KG1 (cell line): ENCODE results near the gene ZBTB7C.

Experiments used
- DNase-seq: peaks from one replicate; lab custom pipeline; 2025; lab: John Stamatoyannopoulos, UW

ZBTB7C gene

DNA sequence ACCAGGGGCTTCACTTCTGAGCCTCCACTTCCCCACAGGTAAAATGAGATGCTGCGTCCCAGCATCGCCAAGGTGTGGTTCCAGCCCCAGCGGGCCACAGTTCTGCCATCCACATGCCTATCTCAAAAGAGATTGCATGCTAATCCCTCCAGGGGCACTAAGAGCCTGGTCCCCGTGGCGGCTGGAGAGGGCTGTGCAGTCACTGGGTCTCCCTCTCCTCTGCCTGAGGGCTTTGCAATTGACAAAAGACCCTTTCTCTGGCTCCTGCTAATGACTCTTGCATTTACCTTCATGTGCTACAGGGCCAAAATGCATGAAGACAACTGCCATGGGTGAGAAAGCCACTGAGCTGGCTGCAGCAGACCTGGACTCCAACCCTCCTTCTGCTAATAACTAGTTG, 18.5 kb downstream of the ZBTB7C start:
- DNase-seq = no peak

DNA sequence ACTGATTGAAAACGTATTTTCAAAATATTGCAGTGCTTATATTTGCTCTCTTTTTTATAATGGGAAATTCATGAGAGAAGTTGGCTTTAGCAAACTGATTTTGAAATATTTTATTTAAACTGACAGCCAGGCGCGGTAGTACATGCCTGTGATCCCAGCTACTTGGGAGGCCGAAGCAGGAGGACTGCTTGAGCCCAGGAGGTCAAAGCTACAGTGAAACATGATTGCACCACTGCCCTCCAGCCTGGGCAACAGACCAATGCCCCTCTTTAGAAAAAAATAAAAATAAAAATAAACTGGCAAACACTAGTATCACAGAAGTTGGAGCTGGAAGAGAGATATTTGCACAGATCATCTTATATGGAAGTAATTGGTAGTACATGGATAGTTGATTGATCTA, 20.7 kb downstream of the ZBTB7C start:
- no peak for DNase-seq

DNA sequence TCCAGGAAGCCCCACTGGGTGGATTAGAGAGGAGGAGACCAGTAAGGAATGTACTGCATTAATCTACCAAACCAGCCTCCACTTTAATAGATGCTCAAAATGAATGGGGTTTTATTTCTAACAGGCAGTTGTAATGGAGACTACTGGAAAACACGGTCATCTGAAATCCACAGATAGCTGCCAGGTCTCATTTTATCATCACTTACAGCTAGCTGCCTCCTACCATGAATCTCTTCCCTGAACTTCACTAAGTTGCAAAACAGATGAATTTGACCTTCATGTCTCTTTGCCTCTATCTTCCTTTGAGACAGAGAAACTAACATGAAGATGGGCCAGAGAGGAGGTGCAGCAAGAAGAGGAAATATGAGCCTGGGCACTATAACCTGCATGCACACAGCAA, 21.9 kb downstream of the ZBTB7C start:
- DNase-seq = no peak

DNA sequence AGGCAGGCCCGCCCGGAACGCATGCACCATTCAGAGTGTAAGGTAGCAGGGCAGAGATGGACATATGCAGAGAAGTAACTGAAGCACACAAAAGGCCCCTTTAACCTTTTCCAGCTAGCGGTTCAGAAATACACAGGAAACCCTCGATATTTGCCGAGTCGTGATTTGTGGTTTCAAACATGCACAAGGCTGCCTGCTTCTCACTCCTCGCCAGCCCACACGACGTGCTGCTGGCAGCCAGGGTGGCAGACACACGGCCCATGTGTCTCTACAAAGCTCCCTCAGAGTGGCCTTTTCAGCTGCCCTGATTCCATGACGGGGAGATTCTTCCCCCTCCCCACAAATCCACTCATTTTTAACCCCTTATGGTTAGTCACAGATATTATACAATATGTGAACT, 23.6 kb downstream of the ZBTB7C start:
- no peak for DNase-seq

DNA sequence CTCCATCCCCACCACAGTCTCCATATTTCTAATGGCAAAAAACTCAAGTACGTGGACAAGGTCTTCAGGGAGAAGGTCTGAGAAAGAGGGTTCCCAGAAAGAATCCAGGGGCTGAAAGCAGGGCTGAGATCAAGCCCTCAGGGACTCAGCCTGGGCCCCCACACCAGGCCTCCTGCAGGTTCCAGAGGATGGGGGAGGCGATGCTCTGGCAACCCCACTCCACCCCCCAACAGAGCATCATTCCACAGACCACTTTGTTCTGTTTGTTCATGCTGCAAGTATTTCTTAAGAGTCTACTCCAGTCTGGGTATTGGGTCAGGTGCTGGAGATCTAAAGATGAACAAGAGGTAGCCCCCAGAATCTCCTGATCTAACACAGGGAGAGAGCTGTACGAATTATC, 32.2 kb downstream of the ZBTB7C start:
- no peak for DNase-seq

DNA sequence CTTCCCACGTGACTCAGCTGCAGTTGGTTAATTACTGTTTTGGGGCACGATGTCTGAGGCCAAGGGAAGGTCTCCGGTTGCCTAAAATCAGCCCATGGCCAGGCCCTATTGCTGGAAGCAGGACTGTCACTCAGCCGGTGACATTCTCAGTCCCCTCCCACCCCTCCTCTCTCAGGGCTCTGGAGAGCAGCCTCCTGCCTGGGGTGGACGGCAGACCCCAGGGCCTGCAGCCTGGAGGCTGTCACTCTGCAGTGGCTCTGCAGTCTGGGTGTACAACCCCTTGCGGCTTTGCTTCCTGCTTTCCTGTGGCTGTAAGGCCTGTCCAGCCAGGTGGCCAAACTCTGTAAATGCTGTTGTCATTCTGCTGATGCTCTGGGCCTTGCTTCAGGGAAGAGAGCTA, 32.8 kb downstream of the ZBTB7C start:
- no peak for DNase-seq

DNA sequence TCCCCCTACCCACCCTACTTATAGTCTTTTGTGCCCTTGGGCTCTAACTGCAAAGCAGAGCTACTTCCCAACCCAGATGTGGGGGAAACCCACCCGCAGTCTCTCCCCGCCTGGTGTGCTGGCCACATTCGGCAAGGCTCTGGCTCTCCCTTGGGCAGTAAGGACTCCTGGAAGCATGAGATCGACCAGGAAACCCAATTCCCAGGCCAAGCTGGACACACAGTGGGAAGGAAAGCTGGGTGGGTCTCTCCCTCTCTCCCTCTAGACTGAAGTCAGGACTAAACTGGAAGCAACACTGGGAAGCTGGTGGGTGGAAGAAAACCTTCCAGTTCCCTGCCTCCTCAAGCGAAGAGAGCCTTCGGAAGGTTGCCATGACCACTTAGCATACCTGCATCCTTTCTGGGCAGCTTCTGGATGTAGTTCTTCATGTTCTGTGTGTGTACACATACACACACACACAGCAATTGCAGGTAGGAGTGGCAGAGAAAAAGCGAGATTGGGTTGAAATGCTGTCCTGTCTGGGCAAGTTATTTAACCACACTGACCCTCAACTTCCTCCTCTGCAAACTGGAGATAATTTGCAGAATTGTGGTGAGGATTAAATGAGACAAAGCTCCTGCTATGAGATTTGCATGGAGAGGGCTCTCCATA, 33.9 kb downstream of the ZBTB7C start:
- no peak for DNase-seq

DNA sequence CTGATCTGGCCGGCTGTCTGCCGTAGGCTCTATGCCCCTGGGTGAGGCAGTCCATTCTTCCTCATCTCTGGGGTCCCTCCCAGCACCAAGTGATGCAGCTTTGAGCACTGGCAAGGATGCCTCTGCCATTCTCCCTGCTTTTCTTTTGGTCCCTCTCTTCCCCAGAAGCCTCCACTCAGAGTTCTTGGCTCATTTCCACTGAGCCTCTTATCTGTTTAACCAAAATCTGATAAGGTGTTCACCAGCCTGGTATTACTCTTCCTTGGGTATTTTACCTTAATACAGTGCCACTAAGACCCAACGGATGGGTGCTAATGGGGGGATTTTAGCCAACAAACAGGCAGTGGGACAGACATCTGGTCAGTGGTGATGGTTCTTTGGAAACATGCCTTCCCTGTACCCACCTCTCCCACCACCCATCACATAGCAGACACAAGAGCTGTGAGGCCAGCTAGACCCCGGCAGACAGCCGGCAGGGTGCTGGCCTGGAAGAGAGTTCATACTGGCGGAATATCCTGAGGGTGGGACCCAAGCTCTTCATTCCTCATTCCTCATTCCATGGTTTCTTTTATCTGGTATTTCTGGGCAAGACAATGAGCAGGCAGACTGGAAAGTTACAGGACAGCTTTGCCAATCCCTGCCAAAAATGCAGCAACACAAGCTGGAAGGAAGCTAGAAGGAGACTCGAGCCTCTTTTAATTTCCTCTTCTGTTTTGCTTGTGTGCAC, 34.6 kb downstream of the ZBTB7C start:
- DNase-seq = no peak

DNA sequence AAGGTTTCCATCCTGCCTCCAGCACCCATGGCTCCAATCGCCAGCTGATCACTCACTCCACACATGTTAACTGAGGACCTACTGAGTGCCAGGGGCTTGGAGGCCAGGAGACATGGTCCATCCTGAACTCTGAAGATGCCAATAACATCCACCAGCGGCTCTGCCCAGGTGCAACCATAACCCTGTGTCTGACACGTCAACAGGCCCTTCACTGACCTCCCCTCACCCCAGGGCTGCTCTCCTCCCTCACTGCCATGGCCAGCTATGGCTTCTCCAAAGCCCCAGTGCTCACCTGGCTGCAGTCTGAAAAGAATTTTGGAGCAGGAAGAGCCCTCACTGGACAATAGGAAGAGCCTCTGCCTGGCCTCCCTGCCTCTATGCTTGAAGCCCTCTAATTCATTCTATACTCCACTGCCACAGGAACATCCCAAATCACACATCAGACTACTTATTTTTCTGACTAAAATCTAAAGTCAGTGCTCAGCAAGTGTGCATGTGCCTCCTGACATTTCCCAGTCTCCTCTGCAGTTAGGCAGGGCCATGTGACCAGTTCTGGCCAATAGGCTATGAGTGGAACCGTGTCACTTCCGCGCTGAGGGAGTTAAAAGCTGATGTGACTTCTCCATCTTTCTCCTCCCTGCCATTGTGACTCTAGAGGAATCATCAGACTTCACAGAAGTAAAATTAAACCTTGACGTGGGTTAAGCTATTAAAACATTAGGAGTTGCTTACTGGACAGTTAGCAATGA, 37.2 kb downstream of the ZBTB7C start:
- DNase-seq = no peak

DNA sequence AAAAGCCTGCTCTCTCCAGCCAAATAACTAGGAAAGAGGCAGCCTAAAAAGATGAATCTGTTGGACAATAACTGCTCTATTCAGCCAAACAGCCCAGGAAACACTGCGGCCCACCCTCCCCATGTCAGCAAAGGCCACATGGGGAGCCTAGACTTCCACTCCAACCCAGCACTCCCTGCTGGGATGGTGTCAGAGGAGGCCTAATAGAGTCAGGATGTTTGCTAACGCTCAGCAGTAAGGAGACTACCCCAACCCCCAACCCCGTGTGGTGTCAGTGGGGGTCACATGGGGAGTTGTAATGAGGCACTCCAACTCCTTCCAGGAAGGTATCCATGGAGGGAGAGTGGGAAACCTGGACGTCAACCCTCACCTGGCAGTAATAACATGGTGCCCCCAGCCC, 41.6 kb downstream of the ZBTB7C start:
- DNase-seq = no peak

DNA sequence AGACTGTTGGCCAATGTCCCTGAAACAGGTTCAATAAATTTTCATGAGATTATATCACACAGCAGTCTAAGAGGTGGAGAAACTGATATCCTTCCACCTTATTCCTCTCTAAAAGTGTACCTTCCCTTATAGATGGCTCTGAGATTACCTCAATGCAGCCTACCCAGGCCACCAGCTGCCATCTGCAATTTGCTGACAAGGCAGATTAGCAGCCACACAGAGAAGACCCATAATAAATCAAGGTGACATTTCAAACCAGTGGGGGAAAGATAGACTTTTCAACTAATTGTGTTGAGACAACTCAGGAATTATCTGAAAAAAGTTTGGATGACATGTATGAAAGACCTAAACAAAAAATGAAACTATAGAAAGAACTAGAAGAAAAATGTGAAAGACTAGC, 43.2 kb downstream of the ZBTB7C start:
- DNase-seq = no peak

DNA sequence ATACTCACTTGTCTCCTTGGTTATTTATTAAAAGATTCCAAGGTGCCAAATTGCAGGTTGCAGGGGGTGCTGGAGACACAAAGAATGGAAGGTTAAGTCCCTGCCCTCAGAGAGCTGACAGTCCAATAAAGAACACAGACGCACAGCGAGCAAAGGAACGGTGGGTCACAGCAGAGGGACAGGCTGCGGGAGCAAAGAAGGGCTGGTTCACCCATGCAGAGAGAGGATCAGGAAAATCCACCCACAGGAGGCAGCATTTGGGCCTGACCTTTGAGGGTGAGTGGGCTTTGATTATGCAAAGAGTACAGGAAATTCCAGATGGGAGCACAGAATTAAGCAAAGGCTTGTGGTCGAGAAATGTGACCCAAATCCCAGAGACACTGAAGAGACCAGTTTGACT, 45.0 kb downstream of the ZBTB7C start:
- no peak for DNase-seq

DNA sequence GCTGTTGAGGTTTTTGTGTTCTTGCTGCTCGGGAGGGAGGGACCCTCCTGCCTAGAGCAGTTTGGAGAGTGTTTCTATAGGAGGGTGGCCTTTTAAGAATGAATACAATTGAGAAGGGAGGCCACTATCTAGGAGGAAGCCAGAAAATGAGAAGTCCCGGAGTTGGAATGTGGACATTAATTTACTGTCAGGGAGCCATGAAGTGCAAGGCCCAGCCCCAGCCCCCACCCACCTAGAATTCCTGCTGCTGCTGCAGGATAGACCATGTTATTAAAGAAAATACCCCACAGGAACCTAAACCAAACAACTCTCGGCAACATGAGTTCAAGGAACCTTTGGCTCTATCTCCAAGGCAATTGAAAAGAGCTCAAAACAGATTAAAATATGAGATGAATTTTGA, 46.0 kb downstream of the ZBTB7C start:
- DNase-seq = no peak

DNA sequence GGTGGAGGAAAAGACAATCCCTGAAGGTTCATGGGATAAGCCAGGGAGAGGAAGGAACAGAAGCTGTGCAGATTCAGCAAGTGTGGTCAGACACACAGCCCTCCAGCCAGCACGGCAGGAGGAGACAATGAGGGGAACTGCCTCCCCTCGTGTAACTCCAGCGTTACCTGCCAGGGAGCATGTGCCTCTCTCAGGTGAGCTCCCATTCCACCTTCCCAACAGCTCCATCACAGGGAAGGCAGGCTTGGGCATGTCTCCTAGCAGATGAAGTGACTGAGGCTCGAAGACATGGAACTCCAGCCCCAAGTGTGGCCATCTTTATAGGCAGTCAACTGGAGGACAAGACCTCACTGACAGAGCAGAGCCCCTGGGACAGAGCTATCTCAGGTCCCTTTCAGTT, 47.4 kb downstream of the ZBTB7C start:
- DNase-seq = no peak

DNA sequence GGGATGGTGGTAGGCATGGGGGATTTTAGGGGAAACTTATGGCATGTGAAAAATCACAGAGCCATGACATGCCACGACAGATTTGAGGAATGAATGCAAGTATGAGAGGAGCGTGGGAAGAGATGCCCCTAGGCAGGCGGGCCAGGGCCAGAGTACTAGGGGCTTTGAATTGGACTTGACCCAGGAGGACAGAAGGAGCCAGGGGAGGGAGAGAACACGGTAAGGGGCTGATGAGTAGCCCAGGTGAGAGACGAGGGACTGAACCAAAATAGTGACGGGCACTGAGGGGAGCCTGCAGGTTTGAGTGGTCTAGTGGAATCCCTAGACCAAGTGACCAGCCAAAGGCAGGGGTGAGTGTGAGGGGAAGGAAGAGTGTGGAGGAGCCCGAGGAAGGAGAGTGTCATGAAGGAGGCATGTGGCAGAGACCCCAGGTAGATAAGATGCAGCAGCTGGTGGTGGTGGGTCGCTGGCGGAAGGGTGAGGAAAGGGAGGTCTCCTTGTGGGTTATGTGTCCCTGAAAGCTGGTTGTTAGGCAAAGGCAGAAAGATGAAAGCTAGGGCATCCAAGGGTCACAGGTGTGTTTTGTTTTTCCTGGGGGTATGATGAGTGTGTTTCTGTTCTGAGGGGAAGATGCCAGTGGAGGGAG, 48.7 kb downstream of the ZBTB7C start:
- no peak for DNase-seq

DNA sequence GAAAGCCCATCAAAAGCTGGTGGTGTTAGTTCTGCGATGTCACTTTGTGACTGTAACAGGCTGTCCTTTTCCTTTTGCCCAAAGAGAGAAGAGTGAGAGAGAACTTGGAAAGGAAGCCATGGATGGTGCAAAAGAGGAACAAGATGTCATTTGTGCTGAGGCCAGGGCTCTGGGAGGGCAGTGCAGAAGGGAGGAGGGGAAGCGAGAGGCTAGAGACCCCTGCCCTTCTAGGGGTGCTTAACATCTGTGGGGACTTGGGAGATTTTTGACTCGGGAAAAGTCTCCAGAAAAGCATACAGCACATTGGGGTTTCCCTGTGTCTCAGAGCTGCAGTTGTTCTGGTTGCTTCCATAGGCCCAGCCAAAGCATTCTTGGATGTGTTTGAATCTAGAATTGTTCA, 49.6 kb downstream of the ZBTB7C start:
- DNase-seq = no peak

DNA sequence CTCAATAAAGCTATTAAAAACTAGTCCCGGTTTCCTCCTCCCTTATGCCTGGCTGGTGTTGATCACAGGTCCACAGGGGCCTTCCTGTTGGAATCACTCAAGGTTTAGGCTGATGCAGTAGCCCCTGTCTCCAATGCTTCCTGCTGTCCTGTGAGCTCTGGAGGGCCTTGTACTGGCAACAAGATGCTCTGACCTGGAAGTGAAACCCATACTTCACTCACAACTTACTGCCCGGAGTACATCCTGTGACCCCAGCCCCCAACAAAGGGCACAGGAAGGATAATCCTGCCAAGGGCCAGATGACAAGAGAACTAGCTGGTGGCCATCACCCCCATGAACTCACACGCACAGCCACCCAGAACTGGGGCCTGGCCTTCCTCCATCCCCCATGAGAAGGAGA, 50.3 kb downstream of the ZBTB7C start:
- DNase-seq = no peak

DNA sequence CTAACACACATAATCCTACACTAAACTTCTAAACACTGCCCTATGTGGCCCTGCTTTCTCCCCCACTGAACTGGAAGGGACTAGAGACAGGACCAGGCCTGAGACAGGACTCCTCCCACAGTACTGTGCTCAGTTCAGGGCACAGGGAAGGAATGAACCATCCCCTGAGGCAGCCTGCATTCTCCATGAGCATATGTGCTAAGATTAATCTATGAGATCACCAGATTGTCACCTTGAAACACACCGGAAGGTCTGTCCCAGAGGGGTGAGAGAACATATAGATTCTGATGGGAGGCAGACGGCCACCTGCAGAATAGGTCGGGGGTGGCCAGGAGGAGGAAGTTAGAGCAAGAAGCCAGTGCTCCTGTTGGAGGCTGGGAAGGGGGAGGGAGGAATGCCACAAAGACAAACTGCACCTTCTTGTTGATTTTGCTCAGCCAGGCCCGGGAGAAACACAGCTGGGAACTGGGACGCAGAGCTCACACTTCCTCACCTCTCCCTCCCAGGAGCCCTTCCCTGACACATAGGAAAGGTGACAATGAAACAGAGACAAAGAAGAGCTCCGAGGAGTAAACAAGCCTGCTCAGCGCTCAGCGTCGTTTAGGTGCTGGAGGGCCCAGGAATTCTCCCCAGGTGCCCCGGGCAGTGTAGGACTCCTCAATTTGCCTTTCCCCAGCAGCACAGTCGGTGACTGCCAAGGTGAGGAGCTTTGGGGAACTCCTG, 52.1 kb downstream of the ZBTB7C start:
- DNase-seq = no peak

DNA sequence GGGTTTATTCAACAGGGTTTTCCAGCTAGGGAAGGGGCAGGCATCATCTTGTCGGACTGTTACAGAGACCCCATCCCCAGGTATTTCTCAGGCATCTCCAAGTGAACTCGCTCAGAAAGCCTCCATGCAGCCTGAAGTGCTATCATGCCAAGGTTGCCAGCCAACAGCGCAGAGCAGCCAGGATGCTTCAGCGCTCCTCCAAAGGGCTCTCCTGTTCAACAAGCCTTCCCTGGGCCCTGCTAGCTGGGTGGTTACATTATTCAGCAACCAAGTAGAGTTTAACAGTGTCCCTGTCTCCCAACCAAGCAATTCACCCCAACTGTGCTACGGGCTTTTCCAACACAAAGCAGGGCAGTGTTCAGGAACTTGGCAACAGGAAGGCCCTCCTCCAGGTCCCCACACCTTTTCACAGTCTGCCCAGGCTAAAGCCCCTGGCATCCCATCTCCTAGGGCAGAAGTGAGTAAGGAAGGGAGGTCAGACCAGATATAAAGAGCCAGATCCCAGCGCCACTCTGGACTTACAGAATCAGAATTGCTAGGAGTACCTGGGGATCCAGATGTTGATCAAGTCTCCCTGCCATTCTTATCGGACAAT, 52.9 kb downstream of the ZBTB7C start:
- no peak for DNase-seq

DNA sequence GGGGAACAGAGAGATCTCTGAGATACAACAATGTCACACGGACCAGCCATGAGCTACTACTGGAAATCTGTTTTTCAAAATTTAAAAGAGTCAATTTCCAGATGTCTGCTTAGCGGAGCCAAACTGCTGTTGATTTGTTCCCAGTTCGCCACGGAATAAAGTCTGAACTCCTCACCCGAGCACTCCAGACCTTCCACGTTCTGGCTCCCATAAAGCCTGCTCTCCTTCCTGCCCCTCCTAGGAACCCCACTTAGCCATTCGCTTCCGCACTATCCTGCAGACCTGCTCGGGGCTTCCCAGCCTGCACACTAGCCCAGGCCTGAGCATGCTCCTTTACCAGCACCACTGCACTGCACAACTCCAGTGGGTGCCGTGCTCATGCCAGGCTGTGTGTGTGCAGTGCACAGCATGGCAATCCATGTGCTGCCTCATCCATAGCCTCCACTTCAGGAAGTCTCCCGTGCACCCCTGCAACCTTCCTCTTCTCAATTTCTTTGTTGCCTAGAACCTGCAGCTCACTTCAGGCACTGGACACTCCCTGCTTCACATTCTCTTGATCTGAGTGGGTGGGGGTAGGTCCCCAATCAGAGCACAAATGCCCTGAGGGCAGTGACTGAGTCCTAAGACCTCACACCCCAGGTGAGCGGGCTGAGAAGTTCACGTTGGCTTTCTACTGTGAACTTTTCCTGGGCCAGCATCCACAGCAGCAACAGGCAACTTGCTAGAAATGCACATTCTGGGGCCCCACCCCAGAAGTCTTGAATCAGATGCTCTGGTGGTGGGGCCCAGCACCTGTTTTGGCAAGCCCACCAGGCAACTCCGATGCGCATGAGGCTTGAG, 53.7 kb downstream of the ZBTB7C start:
- DNase-seq = no peak

DNA sequence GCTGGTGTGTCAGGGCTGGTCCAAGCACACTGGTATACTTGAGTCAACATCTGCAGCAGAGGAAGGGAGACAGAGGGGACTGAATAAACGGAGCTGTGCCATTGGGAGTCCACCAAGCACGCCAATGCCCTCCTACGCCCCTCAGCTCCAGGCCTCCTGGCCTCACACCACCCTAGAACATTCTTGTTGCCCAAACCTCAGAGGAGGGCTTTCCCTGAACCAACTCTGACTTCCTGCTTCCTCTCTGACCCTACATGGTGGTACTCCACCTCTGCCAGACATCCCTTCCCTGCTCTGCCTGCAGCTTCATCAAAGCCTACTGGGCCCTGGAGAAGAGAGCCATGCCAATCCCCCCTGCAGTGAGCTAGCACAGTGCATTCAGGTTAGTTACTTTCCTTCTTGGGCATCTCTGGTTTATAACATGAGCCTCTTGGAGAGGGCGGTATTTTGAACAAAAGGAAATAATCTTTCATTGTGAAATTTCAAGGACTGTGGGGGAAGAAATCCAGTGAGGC, 54.4 kb downstream of the ZBTB7C start:
- DNase-seq = no peak
